Activated CD4-positive, CD25-positive, alpha-beta regulatory T cell treated with anti-CD3 and anti-CD28 coated beads, Interleukin-2, amount 50 U/mL, for 24 hours (primary cell): ENCODE results near the gene CLEC18A.
"Not testable (repeated sequence)": the region's sequence is repeated elsewhere in the genome, so short reads cannot be mapped to it uniquely, and the experiment has no call there.

ENCODE experiments used
- ATAC-seq, 2 donors: fragments of 150-1000 bp; cut with Tn5 transposase; one replicate each; pipeline ENCODE4 v1.10.0; 2021; ENCODE audit warnings: mild to moderate bottlenecking in 1 of 2, moderate library complexity in 1 of 2

The CLEC18A gene

DNA sequence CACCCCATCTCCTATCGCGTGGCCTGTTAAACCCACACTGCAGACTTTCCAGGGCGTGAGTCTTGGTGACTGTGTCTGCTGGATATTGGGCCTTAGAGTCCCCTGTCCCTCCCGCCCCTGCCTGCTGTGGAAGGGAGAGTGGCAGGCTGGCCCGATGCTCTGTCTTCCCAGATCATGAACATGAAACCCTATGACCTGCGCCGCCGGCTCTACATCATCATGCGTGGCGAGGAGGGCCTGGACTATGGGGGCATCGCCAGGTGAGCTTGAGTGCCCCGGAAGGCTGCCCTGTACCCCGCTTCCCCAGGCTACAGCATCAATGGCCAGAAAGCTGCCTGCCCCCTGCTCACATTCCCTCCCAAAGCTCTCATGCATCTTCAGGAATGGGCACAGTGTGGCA, 19.5 kb upstream of the CLEC18A start:
- no peak for ATAC-seq

GRCh38 chr16:69932228-69932627, 18.9 kb upstream of the CLEC18A start:
- ATAC-seq: no peak

- no peak for ATAC-seq
These were observed 18.3 kb upstream of the CLEC18A start for GRCh38 chr16:69932691-69933392.

DNA sequence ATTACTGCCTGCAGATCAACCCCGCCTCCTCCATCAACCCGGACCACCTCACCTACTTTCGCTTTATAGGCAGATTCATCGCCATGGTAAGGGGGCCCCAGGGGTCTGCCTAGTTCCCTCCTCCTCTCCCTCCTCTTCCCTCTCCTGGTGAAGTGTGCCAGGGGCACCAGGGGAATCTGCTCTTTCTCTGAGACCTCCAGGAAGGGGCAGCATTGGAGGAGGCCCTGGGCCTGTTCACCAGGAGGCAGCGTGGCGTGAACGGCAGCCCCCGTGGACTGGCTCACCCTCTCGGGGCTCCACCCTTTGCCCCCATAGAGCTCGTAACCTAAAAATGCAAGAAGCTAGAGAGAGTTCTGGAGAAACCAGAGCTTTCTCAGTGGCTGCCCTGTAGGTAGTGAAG, 17.1 kb upstream of the CLEC18A start:
- ATAC-seq: no peak

DNA sequence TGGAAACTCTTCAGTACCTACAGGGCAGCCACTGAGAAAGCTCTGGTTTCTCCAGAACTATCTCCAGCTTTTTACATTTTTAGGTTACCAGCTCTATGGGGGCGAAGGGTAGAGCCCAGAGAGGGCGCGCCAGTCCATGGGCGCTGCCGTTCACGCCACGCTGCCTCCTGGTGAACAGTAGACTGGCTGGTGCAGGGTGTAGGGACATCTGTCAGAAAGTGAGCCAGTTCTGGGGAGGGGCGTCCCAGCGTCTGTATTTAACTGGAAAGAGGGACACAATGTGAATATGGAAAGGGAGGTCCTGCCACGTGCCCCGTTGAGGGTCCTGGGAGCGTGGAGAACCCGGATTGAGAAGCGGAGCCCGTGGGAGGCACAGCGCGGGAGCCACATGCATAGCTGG, 16.4 kb upstream of the CLEC18A start:
- no peak for ATAC-seq

DNA sequence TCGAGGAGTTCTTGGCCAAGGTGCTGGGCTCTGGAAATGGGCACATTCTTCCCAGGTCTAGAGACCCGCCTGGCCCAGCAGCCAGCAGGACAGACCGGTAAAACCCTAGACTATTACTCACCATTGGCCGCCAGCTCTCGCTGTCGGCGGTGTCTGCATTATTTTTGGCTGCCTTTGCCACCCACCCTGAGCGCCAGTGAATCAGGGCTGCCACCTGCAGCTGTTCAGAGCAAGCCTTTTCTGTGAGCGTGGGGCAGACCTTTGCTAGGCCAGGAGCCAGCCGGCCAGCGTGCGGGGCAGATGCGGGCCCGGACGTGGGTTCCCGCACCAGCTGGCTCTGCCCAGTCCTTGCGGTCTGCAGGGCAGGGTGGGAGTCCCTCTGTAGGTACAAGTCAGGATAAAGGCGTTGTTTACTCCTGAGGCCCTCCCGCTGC, 15.8 kb upstream of the CLEC18A start:
- ATAC-seq: no peak

DNA sequence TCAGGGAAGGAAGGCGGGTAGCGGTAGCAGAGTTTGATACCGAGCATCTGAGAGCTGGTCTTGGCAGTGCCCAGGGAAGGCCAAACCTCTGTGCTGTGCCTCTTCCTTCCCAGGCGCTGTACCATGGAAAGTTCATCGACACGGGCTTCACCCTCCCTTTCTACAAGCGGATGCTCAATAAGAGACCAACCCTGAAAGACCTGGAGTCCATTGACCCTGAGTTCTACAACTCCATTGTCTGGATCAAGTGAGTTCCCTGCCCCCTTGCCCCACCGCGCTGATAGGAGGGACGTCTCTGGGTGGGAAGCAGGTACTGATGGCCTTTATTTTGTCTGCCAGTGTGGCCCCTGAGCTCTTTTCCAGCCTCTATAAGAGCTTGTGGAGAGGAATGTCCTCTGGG, 15.4 kb upstream of the CLEC18A start:
- no peak for ATAC-seq

DNA sequence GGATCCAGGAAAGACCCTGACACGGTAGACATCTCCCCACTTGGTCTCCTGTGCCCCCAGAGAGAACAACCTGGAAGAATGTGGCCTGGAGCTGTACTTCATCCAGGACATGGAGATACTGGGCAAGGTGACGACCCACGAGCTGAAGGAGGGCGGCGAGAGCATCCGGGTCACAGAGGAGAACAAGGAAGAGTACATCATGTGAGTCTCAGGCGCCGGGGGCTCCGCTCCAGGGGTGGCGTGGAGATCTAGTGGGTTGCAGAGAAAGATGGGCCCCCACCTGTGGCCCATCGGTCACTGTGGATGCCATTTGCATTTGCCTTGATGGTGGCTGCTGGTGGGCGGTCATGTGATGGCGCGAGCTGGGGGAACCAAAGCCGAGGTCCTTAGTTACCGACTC, 14.9 kb upstream of the CLEC18A start:
- ATAC-seq: no peak

- no peak for ATAC-seq
These were observed 14.4 kb upstream of the CLEC18A start for GRCh38 chr16:69936751-69937211.

DNA sequence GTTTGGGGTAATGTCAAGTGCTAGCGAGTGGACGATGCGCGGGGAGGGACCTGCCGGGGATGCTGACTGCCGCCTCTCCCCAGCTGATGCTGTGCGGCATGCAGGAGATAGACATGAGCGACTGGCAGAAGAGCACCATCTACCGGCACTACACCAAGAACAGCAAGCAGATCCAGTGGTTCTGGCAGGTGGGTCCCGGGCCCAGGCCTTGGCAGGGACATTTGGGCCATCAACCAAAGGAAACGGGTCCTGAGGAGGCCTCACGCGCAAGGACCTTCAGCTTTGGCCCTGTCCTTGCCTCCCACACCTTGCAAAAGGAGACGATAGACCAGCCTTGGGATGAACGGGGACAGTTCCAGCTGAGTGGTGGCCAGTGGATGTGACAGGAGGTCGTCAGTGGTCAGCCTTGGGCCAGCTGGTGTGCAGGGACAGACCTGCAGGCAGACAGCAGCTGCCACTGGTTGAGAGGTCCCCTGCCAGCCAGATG, 13.6 kb upstream of the CLEC18A start:
- no peak for ATAC-seq

DNA sequence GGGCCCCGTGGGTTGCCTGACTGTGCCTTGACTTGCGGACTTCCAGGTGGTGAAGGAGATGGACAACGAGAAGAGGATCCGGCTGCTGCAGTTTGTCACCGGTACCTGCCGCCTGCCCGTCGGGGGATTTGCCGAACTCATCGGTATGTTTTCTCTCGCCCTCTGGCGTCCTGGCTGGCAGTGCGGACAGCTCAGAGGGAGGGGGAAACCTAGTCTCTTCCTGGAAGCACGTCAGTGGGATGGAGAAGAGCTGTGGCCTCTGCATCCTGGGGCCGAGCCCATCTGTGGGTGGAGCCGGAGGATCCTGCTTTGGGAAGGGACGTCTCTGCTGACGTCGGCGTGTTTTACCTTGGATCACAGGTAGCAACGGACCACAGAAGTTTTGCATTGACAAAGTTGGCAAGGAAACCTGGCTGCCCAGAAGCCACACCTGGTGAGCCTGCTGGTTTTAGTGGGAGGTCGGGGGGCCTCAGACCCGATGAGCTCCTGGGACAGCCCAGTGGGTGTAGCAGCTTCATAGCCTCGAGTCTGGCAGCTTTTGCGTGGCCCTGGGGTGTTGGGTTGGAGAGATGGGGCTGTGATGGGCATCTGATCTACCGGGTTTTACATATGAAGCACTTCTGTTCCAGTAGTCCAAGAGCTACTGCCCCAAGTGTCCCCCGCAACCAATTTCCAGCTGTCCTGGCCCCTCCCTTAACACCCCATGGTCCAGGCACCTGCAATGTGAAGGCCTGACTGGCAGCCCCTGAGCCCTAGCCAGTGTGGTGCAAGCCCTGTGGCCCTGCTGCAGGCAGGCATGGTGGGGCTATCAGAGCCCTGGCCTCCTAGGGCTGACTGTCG, 11.9 kb upstream of the CLEC18A start:
- ATAC-seq: no peak

DNA sequence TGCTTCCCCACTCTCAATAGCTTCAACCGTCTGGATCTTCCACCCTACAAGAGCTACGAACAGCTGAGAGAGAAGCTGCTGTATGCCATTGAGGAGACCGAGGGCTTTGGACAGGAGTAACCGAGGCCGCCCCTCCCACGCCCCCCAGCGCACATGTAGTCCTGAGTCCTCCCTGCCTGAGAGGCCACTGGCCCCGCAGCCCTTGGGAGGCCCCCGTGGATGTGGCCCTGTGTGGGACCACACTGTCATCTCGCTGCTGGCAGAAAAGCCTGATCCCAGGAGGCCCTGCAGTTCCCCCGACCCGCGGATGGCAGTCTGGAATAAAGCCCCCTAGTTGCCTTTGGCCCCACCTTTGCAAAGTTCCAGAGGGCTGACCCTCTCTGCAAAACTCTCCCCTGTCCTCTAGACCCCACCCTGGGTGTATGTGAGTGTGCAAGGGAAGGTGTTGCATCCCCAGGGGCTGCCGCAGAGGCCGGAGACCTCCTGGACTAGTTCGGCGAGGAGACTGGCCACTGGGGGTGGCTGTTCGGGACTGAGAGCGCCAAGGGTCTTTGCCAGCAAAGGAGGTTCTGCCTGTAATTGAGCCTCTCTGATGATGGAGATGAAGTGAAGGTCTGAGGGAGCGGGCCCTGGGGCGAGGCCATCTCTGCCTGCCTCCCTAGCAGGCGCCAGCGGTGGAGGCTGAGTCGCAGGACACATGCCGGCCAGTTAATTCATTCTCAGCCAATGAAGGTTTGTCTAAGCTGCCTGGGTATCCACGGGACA, 11.1 kb upstream of the CLEC18A start:
- no peak for ATAC-seq

GRCh38 chr16:69940676-69941075, 10.5 kb upstream of the CLEC18A start:
- no peak for ATAC-seq

DNA sequence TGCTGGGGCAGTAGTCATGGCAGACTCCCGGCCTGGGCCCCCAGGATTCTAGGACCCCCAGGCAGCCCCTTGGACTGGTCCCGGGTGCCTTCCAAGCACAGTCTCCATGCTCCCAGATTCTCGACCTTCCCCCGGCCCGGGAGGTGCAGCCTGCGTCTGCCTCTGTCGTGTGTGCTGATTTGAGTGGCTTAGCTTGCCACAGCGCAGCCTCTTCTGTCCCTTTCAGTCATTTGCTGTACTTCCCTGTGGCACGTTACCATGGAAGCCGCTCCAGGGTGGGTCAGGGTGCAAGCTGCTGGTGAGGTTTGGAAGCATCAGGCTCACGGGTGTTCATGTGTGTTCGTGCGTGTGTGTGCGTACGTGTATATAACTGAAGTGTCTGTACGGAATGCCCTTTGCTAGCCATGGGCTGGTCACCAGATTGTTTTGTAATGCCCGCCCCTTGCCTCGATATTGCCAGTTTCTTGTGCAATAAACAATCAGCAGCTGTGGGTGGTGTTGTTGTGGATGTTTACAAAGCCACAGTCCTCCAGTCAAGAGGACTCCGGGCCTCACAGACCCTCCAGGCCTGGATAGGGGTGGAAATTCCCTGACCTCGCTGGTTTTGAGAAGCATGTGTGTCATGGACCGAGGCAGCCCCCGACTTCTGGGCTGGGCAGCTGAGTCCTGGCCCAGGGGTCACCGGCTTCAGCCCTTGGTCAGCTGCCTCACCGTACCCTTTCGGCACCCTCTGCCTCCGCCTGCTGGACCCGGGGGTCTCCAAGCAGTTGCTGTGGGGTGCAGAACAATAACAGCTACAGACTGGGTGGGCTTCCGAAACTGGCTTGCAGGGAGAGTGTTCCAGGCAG, 9.7 kb upstream of the CLEC18A start:
- no peak for ATAC-seq

GRCh38 chr16:69942099-69942491, 9.0 kb upstream of the CLEC18A start:
- ATAC-seq: no peak

DNA sequence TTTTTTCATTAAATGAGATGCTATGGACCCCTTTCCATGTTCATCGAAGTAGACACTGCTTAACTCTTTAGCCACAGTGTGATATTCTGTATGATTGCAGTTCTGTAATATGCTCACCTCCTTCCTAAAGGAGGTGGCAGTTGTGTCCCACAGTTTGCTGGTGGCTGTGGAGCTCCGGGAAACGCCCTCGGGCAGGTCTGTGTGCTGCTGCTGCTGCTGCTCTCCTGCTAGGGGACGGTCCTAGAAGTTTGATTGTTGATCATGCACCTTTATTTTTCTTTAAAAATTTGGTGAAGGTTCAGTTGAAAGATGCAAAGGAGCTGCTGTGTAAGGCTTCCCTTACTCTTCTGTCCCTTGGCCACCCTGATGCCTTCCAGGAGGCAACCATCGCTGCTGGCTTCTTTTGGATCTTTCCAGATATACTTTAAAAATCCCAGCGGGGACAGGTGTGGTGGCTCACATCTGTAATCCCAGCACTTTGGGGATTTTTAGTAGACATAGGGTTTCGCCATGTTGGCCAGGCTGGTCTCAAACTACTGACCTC, 8.4 kb upstream of the CLEC18A start:
- no peak for ATAC-seq

GRCh38 chr16:69943241-69944036, 7.7 kb upstream of the CLEC18A start:
- ATAC-seq: not testable (repeated sequence)

GRCh38 chr16:69950411-69950810, 723 bp upstream of the CLEC18A start:
- not testable (repeated sequence) for ATAC-seq

GRCh38 chr16:69951672-69952031, 518 bp downstream of the CLEC18A start:
- not testable (repeated sequence) for ATAC-seq

- ATAC-seq: not testable (repeated sequence)
These were observed 982 bp downstream of the CLEC18A start for GRCh38 chr16:69952116-69952515.
